ENCODE measurements around the gene AP5Z1. TPM values are rescaled to one million over a fixed set of nuclear protein-coding genes. Genes with fewer than 3 reads are reported as not detected.

The AP5Z1 gene, protein sequence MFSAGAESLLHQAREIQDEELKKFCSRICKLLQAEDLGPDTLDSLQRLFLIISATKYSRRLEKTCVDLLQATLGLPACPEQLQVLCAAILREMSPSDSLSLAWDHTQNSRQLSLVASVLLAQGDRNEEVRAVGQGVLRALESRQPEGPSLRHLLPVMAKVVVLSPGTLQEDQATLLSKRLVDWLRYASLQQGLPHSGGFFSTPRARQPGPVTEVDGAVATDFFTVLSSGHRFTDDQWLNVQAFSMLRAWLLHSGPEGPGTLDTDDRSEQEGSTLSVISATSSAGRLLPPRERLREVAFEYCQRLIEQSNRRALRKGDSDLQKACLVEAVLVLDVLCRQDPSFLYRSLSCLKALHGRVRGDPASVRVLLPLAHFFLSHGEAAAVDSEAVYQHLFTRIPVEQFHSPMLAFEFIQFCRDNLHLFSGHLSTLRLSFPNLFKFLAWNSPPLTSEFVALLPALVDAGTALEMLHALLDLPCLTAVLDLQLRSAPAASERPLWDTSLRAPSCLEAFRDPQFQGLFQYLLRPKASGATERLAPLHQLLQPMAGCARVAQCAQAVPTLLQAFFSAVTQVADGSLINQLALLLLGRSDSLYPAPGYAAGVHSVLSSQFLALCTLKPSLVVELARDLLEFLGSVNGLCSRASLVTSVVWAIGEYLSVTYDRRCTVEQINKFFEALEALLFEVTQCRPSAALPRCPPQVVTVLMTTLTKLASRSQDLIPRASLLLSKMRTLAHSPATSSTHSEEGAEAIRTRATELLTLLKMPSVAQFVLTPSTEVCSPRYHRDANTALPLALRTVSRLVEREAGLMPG
- total RNA-seq = 10 to 100 TPM; 27.8 to 29.0 TPM
- long read RNA-seq, donor 1, transcript AP5Z1-201 (17 exons, 2,889 nt) = major isoform, 11 of 19 reads
- long read RNA-seq, donor 1, partial matches to known transcripts = 3 of 19 reads
- long read RNA-seq, donor 1, other reads (novel, unspliced or antisense) = 5 of 19 reads
- long read RNA-seq, donor 2, transcript AP5Z1-209 (16 exons, 2,667 nt) = minor isoform, 13 of 76 reads
- long read RNA-seq, donor 2, transcript AP5Z1-201 (17 exons, 2,889 nt) = major isoform, 29 of 76 reads
- long read RNA-seq, donor 2, partial matches to known transcripts = 17 of 76 reads
- long read RNA-seq, donor 2, other reads (novel, unspliced or antisense) = 13 of 76 reads

DNA sequence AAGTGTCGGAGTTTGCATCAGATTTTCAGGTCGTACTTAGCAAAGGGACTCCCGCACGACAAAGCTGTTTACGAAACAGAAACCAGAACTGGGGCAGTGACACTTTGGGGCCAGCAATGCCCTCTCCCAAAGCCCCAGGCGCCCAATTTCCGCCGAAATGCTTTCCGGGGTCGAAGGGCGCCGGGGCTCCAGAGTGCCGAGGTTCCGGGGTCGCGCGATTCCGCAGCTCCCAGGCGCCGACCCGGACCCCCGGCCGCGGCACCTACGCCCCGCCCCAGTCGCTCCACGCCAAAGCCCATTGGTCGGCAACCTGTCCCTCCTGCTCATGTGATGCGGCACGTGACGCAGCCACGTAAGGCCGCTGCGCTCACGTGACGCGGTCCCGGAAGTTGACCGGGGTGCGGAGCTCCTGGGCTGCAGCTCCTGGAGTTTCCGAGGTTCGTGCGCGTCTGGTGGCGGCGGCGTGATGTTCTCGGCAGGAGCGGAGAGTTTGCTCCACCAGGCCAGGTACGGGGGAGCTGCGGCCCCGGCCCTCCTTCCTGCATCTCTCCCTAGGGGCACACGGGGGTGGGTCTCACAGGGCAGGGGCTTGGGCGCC lies at the start of gene AP5Z1:
Gene AP5Z1 (plus strand): TSS at position 374 of the 598 bp plus-strand sequence. CDS start 93 bp downstream, at position 467.
- DNase-seq (ENCODE audit: low spot score) = peak; percentile 99
- intact Hi-C loops (cut with DNase I) = no loop called here

DNA sequence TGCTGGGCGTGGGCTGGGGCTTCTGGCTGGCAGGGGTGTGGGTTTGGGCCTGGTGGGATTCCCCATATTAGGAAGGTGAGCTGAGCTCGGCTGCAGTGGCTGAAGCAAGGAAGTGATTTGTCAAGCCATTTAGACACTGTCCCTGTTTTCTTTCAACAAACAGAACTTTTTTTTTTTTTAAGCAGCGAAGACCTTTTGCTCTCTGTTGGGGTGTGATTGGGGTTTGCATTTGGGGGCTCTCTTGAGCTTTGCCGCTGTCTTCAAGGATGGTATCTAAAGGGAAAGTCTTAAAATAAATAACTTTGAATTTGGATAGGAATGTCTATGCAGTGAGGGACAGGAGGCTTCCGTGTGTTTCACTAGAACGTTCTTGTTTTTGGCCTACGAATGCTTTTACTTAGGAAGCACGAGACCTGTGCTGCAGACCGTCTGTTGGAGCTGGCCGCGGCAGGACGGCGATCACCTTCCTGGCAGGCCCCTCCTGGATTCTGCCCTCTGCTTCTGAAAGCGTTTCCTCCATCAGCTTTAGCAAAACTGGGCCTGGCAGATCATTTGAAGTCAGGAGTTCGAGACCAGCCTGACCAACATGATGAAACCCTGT lies 49.5 kb upstream of the AP5Z1 start:
- intact Hi-C loops (cut with DNase I) = loop anchor here (2.0 to 5.0 kb wide), 2 partner anchors 19 to 44 kb away; partner anchors contain the start of gene FOXK1 (in 1 of the 2)
- DNase-seq (ENCODE audit: low spot score) = no peak

DNA sequence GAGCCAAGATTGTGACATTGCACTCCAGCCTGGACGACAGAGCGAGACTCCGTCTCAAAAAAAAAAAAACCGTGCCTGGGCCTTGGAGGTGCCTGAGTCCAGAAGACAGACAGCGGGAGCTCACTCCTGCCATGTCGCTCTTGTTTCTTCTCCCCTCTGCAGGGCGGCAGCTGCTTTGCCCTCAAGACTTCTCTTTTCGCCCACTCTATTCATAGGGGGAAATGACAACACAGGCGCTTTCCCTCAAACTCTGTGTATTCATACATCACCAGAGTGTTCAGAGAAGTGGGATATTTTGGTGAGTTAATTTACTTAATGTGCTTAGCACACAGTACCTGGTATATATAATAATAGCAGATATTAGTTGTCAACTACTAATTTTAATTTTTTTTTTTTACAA lies 48.9 kb upstream of the AP5Z1 start:
- intact Hi-C loops (cut with DNase I) = loop anchor here in 1 of 2 donors (5.0 kb wide), 1 partner anchor 44 kb away; the partner anchor contains the start of gene FOXK1
- no peak for DNase-seq (ENCODE audit: low spot score)

DNA sequence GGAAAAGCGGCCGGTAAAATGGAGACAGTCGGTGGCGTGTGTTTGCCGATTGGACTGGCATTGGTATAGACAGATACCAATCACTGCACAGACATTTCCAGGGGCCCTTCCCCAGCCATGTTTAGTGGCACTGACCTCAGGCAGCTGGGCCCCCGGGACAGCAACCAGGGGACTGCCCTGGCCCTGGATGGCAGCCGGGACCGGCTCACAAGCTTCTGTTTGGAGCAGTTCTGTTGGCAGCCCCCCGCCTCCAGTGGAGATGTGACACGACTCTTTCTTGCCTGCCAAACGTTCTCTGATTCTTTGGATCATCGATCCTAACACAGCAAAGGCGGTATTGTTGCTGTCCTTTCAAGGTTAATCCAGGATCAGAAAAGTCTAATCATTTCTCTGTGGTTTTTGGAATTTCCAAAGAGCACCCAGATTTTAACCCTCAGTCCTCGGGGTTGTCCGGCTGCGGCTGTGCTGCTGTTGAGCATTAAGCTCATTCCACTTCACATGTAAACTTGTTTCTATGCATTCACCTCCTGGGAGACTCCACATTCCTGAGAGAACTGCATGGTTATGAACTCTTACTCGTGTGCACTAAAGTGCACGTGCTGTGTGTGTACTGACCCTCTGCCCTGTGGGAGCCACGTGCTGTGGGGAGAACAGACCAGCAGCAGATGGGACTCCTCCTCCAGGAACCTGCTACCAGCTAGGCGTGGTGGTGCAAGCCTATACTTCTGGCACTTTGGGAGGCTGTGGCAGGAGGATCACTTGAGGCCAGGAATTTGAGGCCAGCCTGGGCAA lies 47.3 kb upstream of the AP5Z1 start:
- DNase-seq (ENCODE audit: low spot score) = no peak
- intact Hi-C loops (cut with DNase I) = loop anchor here in 1 of 2 donors (5.0 kb wide), 1 partner anchor 46 kb away; the partner anchor contains the start of gene FOXK1

DNA sequence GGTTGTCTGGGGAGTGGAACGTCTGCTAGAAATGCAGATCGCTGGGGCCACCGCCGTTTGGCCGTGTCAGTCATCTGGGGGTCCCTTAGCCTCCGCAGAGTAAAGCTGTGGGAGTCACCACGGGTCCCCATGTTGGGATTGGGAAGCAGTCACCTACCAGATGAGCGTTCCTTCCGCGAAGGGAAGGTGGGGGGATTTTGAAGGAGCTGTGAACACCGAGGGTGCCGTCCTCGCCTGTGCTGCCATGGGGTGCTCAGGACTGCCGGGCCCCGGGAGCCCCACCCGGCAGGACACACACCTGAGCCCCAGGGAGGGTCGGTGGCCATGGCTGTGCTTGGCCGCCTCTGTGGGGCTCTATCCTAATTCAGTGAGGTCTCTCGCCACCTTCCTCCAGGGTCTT lies 46.2 kb upstream of the AP5Z1 start:
- intact Hi-C loops (cut with DNase I) = loop anchor here in 1 of 2 donors (5.0 kb wide), 1 partner anchor 47 kb away; the partner anchor contains the start of gene FOXK1
- no peak for DNase-seq (ENCODE audit: low spot score)

DNA sequence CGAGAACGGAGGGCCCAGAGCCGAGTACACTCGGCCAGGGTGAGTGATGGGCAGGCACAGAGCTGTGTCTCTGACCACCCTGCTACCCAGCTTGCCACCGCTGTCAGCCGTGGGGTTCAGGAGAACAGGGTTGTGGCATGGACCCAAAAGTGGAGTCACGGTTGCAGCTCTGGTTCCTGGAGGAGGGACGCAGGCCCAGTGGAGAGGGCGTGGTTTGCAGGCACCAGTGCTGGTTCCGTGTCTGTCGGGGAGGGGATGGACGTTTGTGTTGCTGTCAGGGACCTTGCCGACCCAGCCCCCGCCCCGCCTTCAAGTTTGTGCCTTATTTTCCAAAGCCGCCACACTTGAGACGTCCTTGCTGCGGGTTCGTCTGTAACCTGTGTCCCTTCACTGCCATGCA lies 45.1 kb upstream of the AP5Z1 start:
- DNase-seq (ENCODE audit: low spot score) = no peak
- intact Hi-C loops (cut with DNase I) = no loop called here

DNA sequence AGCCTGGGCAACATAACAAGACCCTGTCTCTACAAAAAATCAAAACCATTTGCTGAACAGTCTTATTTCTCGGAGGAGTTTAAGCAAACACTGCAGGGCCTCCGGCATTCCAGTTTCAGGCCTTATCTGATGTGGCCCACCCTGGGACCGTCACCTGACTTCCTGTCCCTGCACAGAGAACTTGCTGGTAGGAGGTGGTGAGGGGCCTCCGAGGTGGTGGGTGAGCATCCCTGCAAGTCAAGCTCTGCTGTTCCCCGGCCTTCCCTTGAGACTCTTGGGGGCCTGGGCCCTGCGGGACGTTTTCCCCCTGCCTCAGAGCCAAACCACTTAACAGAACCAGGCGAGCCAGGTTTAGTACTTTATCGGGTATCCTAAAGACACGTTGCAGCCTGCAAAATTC lies 44.5 kb upstream of the AP5Z1 start:
- DNase-seq (ENCODE audit: low spot score) = no peak
- intact Hi-C loops (cut with DNase I) = no loop called here

DNA sequence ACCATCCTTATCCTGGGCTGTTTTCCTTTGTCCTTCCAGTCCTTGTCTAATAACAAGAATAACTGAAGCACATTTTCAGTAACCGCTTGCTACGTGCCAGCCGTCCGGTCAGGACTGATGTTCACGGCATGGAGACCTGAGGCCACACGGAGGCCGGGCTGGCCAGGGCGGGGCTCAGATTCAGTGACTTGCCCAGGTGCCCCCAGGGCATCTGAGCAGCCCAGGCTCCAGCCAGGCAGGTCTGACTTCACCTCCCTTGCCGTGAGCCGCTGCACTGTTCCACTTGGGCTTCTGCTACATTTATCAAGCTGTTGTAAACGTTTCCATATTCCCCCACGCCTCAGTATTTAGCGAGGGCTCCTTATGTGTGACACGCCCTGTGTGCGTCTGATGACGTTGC lies 43.6 kb upstream of the AP5Z1 start:
- intact Hi-C loops (cut with DNase I) = no loop called here

DNA sequence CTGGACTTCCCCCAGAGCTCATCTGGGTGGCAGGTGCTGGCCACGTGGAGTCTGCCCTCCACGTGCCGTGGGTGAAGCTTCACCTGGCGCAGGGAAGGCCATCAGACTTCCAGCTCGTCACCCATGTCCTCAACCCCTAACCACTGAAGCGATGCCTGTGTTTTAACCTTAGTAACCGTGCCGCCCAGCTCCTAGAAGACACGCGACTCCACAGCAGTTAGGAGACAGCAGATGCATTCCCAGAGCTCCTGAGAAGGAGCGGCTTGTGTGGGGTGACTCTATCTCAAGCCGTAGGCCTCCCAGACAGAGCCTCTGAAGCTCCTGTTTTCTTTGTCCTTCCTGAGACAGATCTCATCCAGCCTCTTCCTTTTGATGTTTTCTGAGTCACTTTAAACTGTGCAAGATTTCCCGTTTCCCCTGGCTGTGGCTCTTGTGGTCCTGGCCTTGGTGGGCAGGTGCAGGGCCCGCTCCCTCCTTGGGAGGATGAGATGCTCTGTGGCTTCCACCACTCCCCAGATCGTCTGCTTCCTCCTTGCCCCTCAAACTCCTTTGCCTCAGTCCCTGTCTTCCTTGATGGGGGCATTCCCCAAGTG lies 41.4 kb upstream of the AP5Z1 start:
- intact Hi-C loops (cut with DNase I) = no loop called here

More for the DNA sequence above, 43.6 kb upstream of the AP5Z1 start:
- no peak for DNase-seq (ENCODE audit: low spot score)

DNA sequence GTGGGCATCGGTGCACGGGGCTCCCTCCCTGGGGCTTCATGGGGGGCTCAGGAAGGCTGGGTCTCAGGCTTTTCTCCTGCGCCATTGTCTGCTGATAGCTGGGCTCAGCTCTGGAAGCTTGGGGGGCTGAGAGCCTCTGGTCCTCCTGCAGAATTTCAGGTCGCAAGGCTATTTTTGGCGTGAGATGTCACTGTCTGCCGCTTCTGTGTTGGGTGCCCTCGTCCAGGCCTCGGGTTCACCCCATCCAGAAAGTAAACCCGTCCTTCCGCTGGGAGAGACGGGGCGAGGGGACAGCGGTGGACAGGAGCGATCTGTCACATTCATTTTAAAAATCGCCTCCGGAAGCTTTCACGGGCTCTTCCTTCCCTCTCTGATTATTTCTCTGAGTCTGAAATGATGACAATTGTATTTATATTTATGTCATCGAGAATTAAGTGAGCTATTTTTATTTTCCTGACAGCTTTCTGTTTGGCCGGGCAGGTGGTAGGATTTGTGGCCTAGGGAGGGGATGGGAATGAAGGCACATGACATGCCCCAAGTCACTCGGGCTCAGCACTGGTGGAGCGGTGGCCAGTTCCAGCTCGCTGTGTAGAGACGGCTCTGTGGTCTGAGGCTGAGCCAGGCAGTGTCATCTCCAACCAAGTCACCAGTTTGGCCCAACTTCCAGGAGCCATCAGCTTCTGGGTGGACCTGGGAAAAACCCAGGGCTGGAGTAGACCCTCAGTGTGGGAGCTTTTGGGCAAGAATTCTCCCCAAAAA lies 40.7 kb upstream of the AP5Z1 start:
- intact Hi-C loops (cut with DNase I) = no loop called here
- DNase-seq (ENCODE audit: low spot score) = no peak

More for the DNA sequence above, 41.4 kb upstream of the AP5Z1 start:
- no peak for DNase-seq (ENCODE audit: low spot score)

DNA sequence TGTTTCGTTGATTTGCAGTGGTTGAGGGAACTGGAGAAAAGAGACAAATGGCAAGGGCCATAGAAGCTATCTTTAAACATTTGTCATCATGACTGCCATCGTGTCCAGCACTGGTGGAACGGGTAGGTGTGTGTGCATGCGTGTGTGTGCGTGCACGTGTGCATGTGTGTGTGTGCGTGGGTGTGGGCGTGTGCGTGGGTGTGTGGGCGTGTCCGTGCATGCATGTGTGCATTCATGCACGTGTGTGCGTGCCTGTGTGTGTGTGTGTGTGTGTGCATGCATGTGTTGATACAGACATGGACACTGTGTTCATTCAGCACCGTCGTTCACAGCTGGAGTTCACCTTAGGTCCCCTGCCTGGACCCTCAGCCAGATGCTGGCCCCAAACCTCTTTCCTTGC lies 38.1 kb upstream of the AP5Z1 start:
- intact Hi-C loops (cut with DNase I) = no loop called here
- no peak for DNase-seq (ENCODE audit: low spot score)

DNA sequence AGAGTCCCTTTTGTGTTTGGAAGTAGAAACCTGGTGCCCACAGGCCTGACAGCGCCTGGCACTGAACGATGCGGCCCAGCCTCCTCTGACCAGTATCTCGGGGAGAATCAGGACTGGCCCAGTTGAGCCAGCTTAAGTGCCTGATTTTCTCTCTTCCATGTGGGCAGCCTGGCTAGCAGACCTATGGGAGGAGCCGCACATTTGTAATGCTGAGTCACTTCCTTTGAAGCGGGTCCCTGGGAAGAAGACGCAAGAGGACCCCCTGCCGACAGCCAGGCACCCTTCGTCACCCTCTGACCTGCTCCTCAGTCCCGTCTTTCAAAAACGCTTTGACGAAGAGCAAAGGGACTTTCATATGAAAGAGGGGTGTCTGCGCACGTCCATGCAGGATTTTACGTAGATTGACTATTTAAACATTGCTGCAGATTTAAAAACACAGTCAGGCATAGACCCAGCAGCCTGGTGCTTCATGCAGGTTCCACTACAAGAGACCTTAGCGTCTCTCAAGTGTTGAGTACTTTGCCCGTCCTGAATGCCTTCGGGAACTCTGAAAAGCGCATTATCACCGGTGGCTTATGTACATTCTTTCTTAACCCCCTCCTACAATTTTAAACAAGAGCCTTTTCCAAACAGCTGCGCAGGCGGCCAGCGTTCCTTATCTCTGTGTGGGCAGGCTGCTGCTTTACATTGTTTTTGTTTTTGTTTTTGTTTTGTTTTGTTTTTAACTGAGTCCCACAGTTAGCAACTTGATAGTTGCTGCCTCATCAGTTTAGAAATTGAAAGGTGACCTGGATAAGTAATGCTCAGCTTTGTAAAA lies 36.5 kb upstream of the AP5Z1 start:
- no peak for DNase-seq (ENCODE audit: low spot score)
- intact Hi-C loops (cut with DNase I) = no loop called here

DNA sequence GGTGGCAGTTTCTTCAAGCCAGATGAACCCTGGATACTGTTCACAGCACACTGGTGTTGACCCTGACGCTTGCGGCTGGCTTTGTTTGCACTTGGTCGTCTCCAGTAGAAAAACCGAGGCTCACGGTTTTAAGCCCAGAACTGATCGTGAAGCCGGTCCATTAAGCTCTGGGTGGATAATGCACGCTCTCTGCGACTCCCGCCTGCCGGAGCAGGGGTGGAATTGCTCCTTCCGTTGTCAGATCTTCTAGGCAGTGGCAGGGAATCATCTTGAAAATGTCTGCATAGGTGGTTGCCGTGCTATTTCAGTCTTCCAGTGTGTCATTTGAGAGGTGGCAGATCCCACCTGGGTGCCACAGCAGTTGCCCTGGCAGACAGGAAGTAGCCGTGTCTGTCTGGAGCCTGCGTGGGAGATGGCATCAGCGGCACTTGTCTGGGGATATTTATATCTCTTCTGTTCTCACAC lies 35.9 kb upstream of the AP5Z1 start:
- intact Hi-C loops (cut with DNase I) = no loop called here
- DNase-seq (ENCODE audit: low spot score) = no peak

DNA sequence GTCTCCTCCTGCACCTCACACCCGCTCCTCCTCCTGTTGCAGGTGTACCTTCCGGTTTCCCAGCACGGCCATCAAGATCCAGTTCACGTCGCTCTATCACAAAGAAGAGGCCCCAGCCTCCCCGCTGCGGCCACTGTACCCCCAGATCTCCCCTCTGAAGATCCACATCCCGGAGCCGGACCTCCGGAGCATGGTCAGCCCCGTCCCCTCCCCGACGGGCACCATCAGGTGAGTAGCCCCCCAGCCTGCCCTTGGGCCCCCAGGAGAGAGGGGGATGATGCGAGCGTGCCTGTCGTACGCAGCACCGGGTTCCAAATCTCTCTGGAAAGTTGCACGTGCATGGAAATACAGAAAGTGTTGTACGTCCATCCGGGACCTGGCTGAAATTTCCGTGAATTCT lies 34.6 kb upstream of the AP5Z1 start:
- intact Hi-C loops (cut with DNase I) = no loop called here
- no peak for DNase-seq (ENCODE audit: low spot score)

DNA sequence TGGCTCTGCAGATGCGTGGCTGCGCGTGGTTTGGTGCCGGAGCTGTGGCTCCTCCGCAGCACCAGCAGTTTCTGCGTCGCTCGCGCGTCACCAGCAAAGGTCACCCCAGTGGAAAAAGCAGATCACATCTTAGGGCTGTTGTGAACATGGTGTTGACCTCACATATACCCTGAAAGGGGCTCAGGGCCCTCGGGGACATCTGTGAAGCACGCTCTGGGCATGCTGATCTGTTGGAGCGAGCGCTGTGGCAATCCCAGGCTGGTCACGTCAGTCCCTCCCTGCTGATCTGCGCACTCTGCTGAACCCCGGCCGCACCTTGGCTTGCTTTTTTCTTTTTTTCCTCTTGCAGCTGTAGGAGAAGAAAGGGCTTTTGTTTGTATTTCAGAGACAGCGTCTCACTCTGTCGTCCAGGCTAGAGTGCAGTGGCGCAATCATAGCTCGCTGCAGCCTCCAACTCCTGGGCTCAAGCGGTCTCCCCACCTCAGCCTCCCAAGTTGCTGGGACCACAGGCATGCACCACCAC lies 33.3 kb upstream of the AP5Z1 start:
- no peak for DNase-seq (ENCODE audit: low spot score)
- intact Hi-C loops (cut with DNase I) = no loop called here

DNA sequence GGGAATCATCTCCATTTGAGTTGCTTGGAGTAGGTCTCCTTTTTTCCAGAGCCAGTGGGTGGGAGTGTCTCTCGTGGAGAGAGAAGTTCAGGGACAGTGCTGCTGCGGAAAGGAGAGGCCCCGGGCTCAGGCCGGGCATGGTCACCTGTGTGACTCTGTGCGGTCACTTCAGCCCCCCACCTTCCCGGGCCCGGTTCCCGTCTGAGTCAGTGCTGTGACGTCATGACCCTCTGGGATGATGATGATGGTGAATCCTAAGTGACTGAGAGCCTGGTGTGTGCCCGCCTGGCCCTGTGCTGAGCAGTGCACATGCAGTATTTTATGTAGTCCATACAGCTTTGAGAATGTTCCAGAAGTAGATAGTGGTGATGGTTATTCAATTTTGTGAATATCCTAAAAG lies 32.6 kb upstream of the AP5Z1 start:
- intact Hi-C loops (cut with DNase I) = no loop called here
- no peak for DNase-seq (ENCODE audit: low spot score)

Data from posterior vena cava (tissue), 2 donors.